ENCODE data around the gene SNX15.

The SNX15 gene

DNA sequence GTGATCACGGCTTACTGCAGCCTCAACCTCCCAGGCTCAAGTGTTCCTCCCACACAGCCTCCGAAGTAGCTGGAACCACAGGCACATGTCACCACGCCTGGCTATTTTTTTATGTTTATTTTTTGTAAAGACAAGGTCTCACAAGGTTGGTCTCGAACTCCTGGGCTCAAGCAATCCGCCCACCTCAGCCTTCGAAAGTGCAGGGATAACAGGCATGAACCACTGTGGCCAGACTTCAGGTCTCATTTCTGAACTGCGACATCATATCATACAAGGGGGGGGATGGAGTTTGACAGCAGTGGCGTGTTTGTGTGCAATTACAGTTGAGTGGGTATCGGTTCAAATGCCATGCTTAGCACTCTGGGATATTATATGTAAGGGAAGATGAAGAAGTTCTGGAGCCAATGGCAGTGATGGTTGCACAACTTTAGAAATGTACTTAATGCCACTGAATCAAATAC is 24.2 kb downstream of the SNX15 start:
- no peaks in the 10 kb centered on the region for H3K27me3 ChIP-seq (replicated peaks; ENCODE audit: control insufficient read depth, insufficient read depth, low read length)
- no peaks in the 10 kb centered on the region for H3K36me3 ChIP-seq (ENCODE audit: control insufficient read depth, insufficient read depth, low read length)
- TF ChIP-seq, protein P1, sequence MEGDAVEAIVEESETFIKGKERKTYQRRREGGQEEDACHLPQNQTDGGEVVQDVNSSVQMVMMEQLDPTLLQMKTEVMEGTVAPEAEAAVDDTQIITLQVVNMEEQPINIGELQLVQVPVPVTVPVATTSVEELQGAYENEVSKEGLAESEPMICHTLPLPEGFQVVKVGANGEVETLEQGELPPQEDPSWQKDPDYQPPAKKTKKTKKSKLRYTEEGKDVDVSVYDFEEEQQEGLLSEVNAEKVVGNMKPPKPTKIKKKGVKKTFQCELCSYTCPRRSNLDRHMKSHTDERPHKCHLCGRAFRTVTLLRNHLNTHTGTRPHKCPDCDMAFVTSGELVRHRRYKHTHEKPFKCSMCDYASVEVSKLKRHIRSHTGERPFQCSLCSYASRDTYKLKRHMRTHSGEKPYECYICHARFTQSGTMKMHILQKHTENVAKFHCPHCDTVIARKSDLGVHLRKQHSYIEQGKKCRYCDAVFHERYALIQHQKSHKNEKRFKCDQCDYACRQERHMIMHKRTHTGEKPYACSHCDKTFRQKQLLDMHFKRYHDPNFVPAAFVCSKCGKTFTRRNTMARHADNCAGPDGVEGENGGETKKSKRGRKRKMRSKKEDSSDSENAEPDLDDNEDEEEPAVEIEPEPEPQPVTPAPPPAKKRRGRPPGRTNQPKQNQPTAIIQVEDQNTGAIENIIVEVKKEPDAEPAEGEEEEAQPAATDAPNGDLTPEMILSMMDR (IDR thresholded peaks at IDR 0.05; ENCODE audit: insufficient read depth, low read length, poor library complexity, severe bottlenecking): no peak
- no peak overlapping the region for H3K4me3 ChIP-seq (replicated peaks; ENCODE audit: low read depth, low read length)
- no peak for DNase-seq (ENCODE audit: extremely low read depth, insufficient read length)

DNA sequence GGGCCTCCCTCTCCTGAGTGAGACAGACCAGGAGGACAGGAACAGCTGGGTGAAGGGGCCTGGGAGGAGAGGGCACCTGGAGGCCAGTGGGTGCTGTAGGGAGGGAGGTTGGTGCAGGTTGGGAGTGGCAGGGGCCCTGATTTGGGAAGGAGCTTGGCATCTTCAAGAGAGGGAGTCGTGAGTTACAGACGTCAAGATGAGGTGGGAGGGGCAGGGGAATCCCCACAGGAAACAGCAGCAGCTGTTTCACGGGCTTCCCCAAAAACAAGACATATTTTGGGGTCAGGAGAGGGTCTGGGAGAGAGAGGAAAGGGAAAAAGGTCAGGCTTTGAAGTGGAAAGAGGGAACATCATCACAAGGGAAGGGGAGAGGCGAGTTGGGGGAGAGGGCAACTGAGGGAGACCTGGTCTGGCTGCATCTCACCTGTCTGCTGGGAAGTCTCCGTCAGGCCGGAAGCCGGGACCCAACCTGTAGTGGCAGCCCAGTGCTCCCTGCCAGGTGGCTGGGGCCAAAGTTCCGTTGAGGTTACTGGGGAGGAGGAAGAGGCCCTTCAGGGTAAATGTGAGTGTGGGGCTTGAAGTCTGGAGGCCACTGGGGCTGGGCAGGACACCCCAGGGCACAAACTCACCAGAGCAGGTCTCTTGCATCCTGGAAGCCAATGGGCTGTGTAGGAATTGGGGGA is 26.7 kb downstream of the SNX15 start:
- Histone ChIP-seq H3K4me3 (replicated peaks; ENCODE audit: low read depth, low read length) (no peak overlapping the region), H3K27me3 (replicated peaks; ENCODE audit: control insufficient read depth, insufficient read depth, low read length) (no peaks in the 10 kb centered on the region), H3K36me3 (ENCODE audit: control insufficient read depth, insufficient read depth, low read length) (no peaks in the 10 kb centered on the region)
- DNase-seq (ENCODE audit: extremely low read depth, insufficient read length): no peak
- TF ChIP-seq, protein P1 (IDR thresholded peaks at IDR 0.05; ENCODE audit: insufficient read depth, low read length, poor library complexity, severe bottlenecking): no peak

DNA sequence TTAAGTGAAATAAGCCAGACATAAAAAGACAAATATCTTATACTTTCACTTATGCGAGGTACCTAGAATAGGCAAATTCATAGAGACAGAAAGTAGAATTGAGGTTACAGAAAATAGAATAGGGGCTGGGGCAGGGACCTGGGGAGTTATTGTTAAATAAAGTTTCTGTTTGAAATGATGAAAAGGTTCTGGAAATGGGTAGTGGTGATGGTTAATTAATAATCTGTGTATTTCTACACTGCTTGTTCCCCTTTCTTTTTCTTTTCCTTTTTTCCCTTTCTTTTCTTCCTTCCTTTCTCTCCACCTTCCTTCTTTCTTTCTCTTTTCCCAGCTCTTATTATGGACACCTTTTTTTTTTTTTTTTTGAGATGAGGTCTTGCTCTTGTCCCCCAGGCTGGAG is 28.3 kb downstream of the SNX15 start:
- TF ChIP-seq, protein P1 (IDR thresholded peaks at IDR 0.05; ENCODE audit: insufficient read depth, low read length, poor library complexity, severe bottlenecking): no peak
- no peak for DNase-seq (ENCODE audit: extremely low read depth, insufficient read length)
- Histone ChIP-seq H3K4me3 (replicated peaks; ENCODE audit: low read depth, low read length) (no peak overlapping the region), H3K36me3 (ENCODE audit: control insufficient read depth, insufficient read depth, low read length) (no peaks in the 10 kb centered on the region), H3K27me3 (replicated peaks; ENCODE audit: control insufficient read depth, insufficient read depth, low read length) (no peaks in the 10 kb centered on the region)

DNA sequence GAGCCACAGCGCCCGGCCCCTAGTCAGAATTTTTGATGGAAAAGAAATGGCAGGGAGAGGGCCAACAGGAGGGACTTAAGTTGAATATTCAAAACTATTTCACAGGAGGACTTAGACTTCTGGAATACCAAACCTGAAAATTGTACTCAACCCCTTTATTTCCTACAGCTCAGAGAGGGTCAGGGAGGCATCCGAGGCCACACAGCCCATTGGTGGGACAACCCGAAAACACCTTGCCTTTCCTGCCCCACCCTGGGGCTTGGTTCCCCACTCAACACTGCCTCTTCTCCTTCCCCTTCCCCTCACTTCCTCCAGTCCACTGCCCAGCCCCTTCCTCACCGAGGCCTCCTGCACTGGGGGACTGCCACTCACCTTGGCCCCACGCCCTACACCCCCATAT is 29.8 kb downstream of the SNX15 start:
- no peaks in the 10 kb centered on the region for H3K36me3 ChIP-seq (ENCODE audit: control insufficient read depth, insufficient read depth, low read length)
- DNase-seq (ENCODE audit: extremely low read depth, insufficient read length): no peak
- H3K4me3 ChIP-seq (replicated peaks; ENCODE audit: low read depth, low read length): no peak overlapping the region
- H3K27me3 ChIP-seq (replicated peaks; ENCODE audit: control insufficient read depth, insufficient read depth, low read length): no peaks in the 10 kb centered on the region
- TF ChIP-seq, protein P1 (IDR thresholded peaks at IDR 0.05; ENCODE audit: insufficient read depth, low read length, poor library complexity, severe bottlenecking): no peak

DNA sequence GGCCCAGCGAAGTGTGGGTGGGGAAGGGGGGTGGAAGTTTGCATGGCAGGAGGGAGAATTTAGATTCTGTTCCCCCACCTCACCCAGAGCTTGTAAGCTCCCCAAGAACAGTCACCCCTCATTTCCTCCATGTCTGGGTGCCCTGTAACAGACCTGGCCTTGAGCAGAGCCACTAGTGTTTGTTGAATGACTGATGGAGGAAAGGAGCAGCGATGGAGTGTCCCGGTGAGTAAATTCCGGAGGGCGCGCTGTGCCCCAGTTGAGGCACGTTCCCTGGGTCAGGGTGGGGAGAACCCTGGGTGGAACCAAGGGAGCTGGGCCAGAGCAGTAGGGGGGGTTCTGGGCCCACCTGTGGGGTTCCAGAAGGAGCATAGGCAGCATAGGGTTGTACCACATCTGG is 30.3 kb downstream of the SNX15 start:
- Histone ChIP-seq H3K27me3 (replicated peaks; ENCODE audit: control insufficient read depth, insufficient read depth, low read length) (no peaks in the 10 kb centered on the region), H3K36me3 (ENCODE audit: control insufficient read depth, insufficient read depth, low read length) (no peaks in the 10 kb centered on the region), H3K4me3 (replicated peaks; ENCODE audit: low read depth, low read length) (no peak overlapping the region)
- DNase-seq (ENCODE audit: extremely low read depth, insufficient read length): no peak
- TF ChIP-seq, protein P1 (IDR thresholded peaks at IDR 0.05; ENCODE audit: insufficient read depth, low read length, poor library complexity, severe bottlenecking): no peak

DNA sequence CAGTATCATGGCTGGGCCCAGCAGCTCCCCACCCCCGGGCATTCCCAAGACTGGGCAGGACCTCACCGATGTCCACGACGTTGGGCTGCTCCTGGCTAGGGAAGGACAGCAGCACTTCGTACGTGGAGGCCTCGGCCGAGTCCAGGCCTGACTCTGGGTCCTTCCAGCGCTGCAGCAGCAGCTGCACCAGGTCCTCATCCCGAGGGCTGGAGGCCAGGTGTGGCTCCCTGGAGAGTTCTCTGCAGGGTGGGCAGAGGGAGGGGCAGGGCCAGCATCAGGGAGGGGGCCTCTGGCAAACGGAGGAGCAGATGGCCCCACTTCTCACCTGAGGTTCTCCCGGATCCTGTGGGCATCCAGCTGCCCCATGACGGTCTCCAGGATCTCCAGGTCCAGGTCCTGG is 30.8 kb downstream of the SNX15 start:
- Histone ChIP-seq H3K36me3 (ENCODE audit: control insufficient read depth, insufficient read depth, low read length) (no peaks in the 10 kb centered on the region), H3K4me3 (replicated peaks; ENCODE audit: low read depth, low read length) (no peak overlapping the region), H3K27me3 (replicated peaks; ENCODE audit: control insufficient read depth, insufficient read depth, low read length) (no peaks in the 10 kb centered on the region)
- TF ChIP-seq, protein P1 (IDR thresholded peaks at IDR 0.05; ENCODE audit: insufficient read depth, low read length, poor library complexity, severe bottlenecking): no peak
- DNase-seq (ENCODE audit: extremely low read depth, insufficient read length): no peak
